CMK (cell line): ENCODE data around the gene C1orf52.
"Not testable (repeated sequence)": the region's sequence is repeated elsewhere in the genome, so short reads cannot be mapped to it uniquely, and the experiment has no call there.

Experiments used
- DNase-seq: peaks from one replicate; pipeline ENCODE4 v3.0.0-alpha.2; 2010; ENCODE audit warnings: low read depth

Gene C1orf52

GRCh38 chr1:85277802-85278201 is 18.3 kb upstream of the C1orf52 start:
- DNase-seq = no peak

GRCh38 chr1:85276978-85277639 is 17.6 kb upstream of the C1orf52 start:
- no peak for DNase-seq

- DNase-seq = peak; percentile 93
These were observed 16.9 kb upstream of the C1orf52 start, which contains the start of gene BCL10 for GRCh38 chr1:85276215-85276977. Gene BCL10, minus strand, starts transcription at chr1:85276632. Its CDS starts 280 bp downstream, at chr1:85276352.

- DNase-seq = no peak
These were observed 16.3 kb upstream of the C1orf52 start for GRCh38 chr1:85275701-85276214.

- DNase-seq = no peak
These were observed 15.5 kb upstream of the C1orf52 start for GRCh38 chr1:85274969-85275453.

- no peak for DNase-seq
These were observed 13.9 kb upstream of the C1orf52 start for GRCh38 chr1:85273397-85273796.

GRCh38 chr1:85268801-85269585 is 9.5 kb upstream of the C1orf52 start:
- DNase-seq = no peak

- DNase-seq = no peak
These were observed 7.9 kb upstream of the C1orf52 start for GRCh38 chr1:85267313-85267712.

- DNase-seq = no peak
These were observed 4.7 kb upstream of the C1orf52 start for GRCh38 chr1:85264150-85264549.

GRCh38 chr1:85262985-85263384 is 3.5 kb upstream of the C1orf52 start:
- no peak for DNase-seq

GRCh38 chr1:85259912-85260274 is 431 bp upstream of the C1orf52 start:
- DNase-seq = no peak

GRCh38 chr1:85258536-85259117 is 835 bp downstream of the C1orf52 start:
- no peak for DNase-seq

- DNase-seq = not testable (repeated sequence)
These were observed 10.4 kb downstream of the C1orf52 start for GRCh38 chr1:85249042-85249441.

- DNase-seq = no peak
These were observed 13.6 kb downstream of the C1orf52 start for GRCh38 chr1:85245891-85246290.

- DNase-seq = no peak
These were observed 14.0 kb downstream of the C1orf52 start for GRCh38 chr1:85245456-85245855.

GRCh38 chr1:85244271-85245061 is 15.0 kb downstream of the C1orf52 start:
- no peak for DNase-seq

GRCh38 chr1:85243372-85243771 is 16.1 kb downstream of the C1orf52 start:
- no peak for DNase-seq

- DNase-seq = no peak
These were observed 18.8 kb downstream of the C1orf52 start for GRCh38 chr1:85240643-85241042.

- DNase-seq = no peak
These were observed 19.3 kb downstream of the C1orf52 start for GRCh38 chr1:85240174-85240601.

- DNase-seq = no peak
These were observed 21.8 kb downstream of the C1orf52 start for GRCh38 chr1:85237613-85238012.

GRCh38 chr1:85230305-85230977 is 29.0 kb downstream of the C1orf52 start:
- no peak for DNase-seq
